H1 (cell line): ENCODE measurements around the gene MMP12. TPM values are rescaled to one million over a fixed set of nuclear protein-coding genes. Genes with fewer than 3 reads are reported as not detected.

Experiments used
- BCL11A ChIP-seq, 2 experiments: IDR thresholded peaks; one replicate each; pipeline ENCODE4 v1.6.1; 2011; ENCODE audit warnings: low read depth in 2 of 2, low read length in 2 of 2, mild to moderate bottlenecking in 2 of 2
- CHD2 ChIP-seq: IDR thresholded peaks from 2 replicates; pipeline ENCODE4 v1.6.1; 2012; ENCODE audit warnings: low read length, improper control_type of control experiment
- CTCF ChIP-seq, 3 experiments: IDR thresholded peaks; 1 replicate in 2 of 3; 2 replicates in 1 of 3; pipeline versions ENCODE4 v1.5.1 to v1.6.1; 2011; ENCODE audit warnings: low read length in 3 of 3, mild to moderate bottlenecking in 3 of 3, inconsistent platforms in 2 of 3, low read depth in 1 of 3, moderate library complexity in 1 of 3; ENCODE audit not compliant: insufficient read depth in 1 of 3; ENCODE audit errors: control extremely low read depth in 1 of 3
- JUN ChIP-seq: IDR thresholded peaks from 2 replicates; pipeline ENCODE4 v1.6.1; 2011; ENCODE audit warnings: low read depth, mild to moderate bottlenecking, improper control_type of control experiment, low read length
- POLR2AphosphoS5 ChIP-seq: IDR thresholded peaks from 2 replicates; pipeline ENCODE4 v1.6.1; 2011; ENCODE audit warnings: low read depth, low read length
- SP2 ChIP-seq: IDR thresholded peaks from 2 replicates; pipeline ENCODE4 v1.6.1; 2012; ENCODE audit warnings: mild to moderate bottlenecking, low read length, inconsistent platforms
- SUZ12 ChIP-seq: fragments of 200-600 bp; sonication (generic); IDR thresholded peaks from 2 replicates; pipeline ENCODE4 v1.6.1; 2012; ENCODE audit warnings: mild to moderate bottlenecking, inconsistent platforms, low read length, moderate library complexity, mixed read lengths
- TAF7 ChIP-seq: optimal IDR thresholded peaks from 2 replicates; pipeline ENCODE3; 2011; ENCODE audit warnings: low read depth, mild to moderate bottlenecking, inconsistent platforms, low read length, moderate library complexity, borderline replicate concordance
- polyA plus RNA-seq, 7 experiments: library from polyadenylated mRNA; depleted of rRNA in 3 of 7; stranded (reverse) in 5 of 7; unstranded in 2 of 7; fragments of >200 nt in 5 of 7; fragments of 200-250 nt in 2 of 7; gene quantifications; 1 replicate in 5 of 7; 2 replicates in 1 of 7; 4 replicates in 1 of 7; pipeline versions ENCODE4 v1.2.1 to v1.2.3, GENCODE V29; 2011 to 2013; ENCODE audit warnings: missing spikeins in 2 of 7, mixed read lengths in 2 of 7
- total RNA-seq: library from RNA; stranded (reverse); fragmentation: NEBNext Ultra II Directional; extraction: Animal tissue kit (Norgen Biotek cat#: 25700); gene quantifications from 2 replicates; pipeline ENCODE4 v1.2.1, GENCODE V29; 2021

The MMP12 gene
- total and polyA plus RNA-seq, 2 of the 8 experiments (the other 6 are each of a cell fraction or from before 2014, with no cell fraction given) = not detected

- TF ChIP-seq CTCF (IDR thresholded peaks at IDR 0.05; ENCODE audit: control extremely low read depth in 1 of 3, insufficient read depth in 1 of 3, low read depth in 1 of 3, low read length in 3 of 3) (no peak), POLR2AphosphoS5 (no peak), BCL11A (IDR thresholded peaks at IDR 0.05; ENCODE audit: low read depth in 2 of 2, low read length in 2 of 2) (no peak), SP2 (no peak), SUZ12 (no peak), TAF7 (no peak), CHD2 (no peak), JUN (no peak)
Measured at GRCh38 chr11:102830001-102830727, 44.6 kb downstream of the MMP12 start (continued).
